ENCODE measurements around the gene BCL6.

BCL6 gene

GRCh38 chr3:187738331-187739093 is 6.8 kb downstream of the BCL6 start:
- DNase-seq (ENCODE audit: low read depth): peak; percentile 79

GRCh38 chr3:187738071-187738330 is 7.3 kb downstream of the BCL6 start:
- no peak for DNase-seq (ENCODE audit: low read depth)

DNA sequence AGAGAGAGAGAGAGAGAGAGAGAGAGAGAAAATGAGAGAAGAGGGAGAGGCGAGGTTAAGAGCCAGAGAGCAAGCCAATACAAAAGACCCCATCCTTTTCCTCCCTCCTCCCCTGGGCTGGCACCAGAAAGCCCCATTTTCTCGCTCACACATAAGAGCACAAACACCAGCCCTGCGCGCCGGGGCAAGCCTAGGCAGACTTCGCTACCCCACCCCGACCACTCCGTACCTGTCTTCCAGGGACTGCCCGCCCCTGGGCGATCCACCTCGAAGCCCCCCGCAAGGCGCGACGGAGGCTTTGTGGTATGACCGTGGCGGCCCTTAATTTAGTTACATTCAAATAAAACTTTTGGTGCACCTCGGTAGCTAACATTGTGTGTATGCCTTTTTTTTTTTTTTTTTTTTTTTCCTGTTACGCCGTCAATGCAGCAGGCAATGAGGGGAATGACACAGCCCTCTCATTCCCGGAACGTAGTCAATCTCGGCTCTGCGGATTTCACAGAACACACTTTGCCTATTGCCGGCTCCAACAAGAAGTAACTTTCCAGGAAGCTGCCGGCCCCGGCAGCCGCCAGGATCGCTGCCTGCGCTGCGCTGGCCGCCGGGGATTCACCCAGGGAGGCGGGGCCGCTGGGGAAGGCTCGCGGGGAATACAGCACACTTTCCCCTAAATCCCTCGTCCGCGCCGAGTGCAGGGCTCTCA is 7.7 kb downstream of the BCL6 start:
- DNase-seq (ENCODE audit: low read depth): no peak

DNA sequence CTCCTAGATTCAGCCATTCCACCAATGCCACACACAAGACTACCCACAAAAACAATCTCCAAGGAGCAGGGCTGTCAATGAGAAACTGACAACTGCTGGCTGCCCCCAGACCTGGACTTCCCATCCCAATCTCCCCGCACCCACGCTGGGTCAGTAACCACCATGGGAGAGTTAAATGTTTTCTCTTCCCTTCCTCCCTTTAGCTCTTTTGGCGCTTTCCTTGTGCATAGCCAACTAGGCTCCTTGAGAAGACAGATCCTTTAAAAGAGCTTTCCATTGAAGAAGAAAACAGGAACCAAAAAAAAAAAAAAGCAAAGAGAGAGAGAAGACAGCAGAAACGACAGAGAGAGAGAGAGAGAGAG is 8.3 kb downstream of the BCL6 start:
- no peak for DNase-seq (ENCODE audit: low read depth)

GRCh38 chr3:187736418-187736871 is 8.8 kb downstream of the BCL6 start:
- DNase-seq (ENCODE audit: low read depth): no peak

GRCh38 chr3:187735837-187736236 is 9.4 kb downstream of the BCL6 start:
- no peak for DNase-seq (ENCODE audit: low read depth)

GRCh38 chr3:187735383-187735782 is 9.9 kb downstream of the BCL6 start:
- no peak for DNase-seq (ENCODE audit: low read depth)

DNA sequence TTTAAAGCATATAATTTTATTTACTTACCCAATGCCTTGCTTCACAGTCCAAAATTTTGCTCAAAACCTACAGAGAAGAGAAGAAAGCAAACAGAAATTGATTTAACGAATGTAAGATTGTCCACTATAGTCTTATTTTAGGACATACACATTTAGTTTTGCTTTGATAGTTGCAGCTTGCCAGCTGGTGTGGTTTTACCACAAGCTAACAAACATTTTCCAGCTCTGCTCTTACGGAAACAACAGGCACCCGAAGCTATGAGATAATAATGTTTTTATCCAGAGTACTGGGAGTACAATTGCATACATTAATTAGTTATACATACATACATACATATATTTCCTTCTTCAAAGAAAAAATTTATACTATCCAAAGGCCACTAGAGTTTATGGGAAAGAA is 10.4 kb downstream of the BCL6 start:
- no peak for DNase-seq (ENCODE audit: low read depth)

- DNase-seq (ENCODE audit: low read depth): no peak
These were observed 11.9 kb downstream of the BCL6 start for GRCh38 chr3:187733371-187733770.

DNA sequence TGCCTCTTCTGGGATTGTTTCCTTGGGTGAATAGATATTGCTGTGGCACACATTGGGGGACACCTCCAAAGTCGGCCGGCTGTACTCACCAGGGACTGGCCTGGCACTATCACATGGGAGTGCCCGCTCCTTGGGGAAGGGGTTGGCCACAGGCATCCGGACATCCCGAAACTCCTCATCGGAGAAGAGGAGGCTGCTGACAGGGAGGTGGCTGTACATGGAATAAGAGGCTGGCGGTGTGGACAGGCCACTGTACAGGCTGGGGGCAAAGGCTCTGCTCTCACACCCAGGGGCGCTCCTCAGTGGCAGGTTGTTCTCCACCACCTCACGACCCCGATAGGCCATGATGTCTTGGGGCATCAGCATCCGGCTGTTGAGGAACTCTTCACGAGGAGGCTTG is 15.7 kb downstream of the BCL6 start:
- no peak for DNase-seq (ENCODE audit: low read depth)

GRCh38 chr3:187728940-187729583 is 16.2 kb downstream of the BCL6 start:
- no peak for DNase-seq (ENCODE audit: low read depth)

- no peak for DNase-seq (ENCODE audit: low read depth)
These were observed 17.0 kb downstream of the BCL6 start for GRCh38 chr3:187728248-187728647.

DNA sequence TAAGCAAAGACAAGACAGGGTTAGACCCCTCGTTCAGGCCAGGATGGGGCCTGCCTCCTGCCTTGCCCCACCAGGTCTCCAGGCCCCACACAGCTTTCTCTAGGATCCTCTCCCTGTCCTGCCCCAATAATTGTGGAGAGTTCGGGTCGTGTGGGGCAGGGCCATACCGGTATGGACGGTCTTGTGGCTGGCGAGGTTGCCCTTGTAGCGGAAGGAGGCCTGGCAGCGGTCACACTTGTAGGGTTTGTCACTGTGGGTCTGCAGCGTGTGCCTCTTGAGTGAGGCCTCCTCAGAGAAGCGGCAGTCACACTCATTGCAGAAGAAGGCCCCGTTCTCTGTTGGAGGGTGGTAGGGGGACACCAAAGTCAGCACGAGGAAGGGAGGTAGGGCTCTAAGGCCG is 18.7 kb downstream of the BCL6 start:
- DNase-seq (ENCODE audit: low read depth): no peak

DNA sequence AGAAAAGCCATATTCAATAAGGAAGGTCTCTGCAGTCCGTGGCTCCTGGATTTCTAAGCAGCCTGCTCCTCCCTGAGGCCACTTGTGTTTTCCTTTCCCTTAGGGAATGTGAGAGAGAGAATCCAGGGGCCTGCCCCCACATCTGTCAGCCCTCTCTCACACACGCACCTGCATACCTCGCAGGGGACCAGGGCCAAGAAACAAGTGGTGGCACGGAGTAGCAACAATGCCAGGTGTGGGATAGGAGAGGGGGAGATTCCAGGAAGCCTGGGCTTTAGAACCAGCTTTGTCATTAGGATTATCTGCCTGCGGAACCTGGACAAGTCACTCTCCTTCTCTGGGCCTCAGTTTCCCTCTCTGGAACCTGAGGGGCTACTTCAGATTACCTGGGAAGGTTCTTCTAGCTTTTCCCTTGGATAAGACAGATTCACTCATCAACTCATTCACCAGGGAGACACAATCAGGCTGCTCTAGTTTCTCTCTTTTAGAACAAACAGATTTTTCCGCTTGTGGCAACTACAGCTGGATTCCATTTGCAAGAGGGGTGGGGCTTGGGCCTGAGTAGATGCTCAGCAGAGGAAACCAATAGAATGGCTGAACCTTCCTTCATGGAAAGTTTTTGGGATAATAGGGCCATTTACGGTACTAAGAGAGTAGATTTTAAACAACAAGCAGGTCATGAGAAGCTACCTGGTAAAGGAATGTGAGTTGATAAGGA is 19.5 kb downstream of the BCL6 start:
- no peak for DNase-seq (ENCODE audit: low read depth)

DNA sequence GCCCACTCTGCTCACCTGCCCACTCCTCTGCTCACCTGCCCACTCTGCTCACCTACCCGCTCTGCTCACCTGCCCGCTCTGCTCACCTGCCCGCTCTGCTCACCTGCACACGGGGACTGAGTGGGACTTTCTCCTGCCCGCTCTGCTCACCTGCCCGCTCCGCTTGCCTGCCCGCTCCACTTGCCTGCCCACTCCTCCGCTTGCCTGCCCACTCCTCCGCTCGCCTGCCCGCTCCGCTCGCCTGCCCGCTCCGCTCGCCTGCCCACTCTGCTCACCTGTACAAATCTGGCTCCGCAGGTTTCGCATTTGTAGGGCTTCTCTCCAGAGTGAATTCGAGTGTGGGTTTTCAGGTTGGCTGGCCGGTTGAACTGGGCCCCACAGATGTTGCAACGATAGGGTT is 20.0 kb downstream of the BCL6 start:
- DNase-seq (ENCODE audit: low read depth): no peak

DNA sequence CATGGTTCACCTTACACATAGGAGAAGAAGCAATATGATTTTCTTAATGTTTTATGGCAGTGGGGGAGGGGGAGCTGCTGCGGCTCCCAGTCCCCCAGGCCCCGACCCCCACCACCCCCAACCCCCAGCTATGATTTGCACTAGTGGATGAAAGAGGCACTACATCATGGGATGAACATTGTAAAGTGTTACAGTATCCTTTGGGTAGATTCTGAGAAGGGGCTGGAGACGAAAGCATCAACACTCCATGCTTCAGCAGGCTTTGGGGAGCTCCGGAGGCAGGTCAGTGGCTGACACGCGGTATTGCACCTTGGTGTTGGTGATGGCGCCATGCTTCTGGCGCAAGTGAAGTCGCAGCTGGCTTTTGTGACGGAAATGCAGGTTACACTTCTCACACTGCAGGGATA is 23.1 kb downstream of the BCL6 start:
- DNase-seq (ENCODE audit: low read depth): no peak

- no peak for DNase-seq (ENCODE audit: low read depth)
These were observed 24.2 kb downstream of the BCL6 start for GRCh38 chr3:187721055-187721454.

- DNase-seq (ENCODE audit: low read depth): no peak
These were observed 25.0 kb downstream of the BCL6 start for GRCh38 chr3:187720337-187720670.

GRCh38 chr3:187719628-187720336 is 25.5 kb downstream of the BCL6 start:
- DNase-seq (ENCODE audit: low read depth): no peak

- no peak for DNase-seq (ENCODE audit: low read depth)
These were observed 26.5 kb downstream of the BCL6 start for GRCh38 chr3:187718802-187719201.

GRCh38 chr3:187717572-187717971 is 27.7 kb downstream of the BCL6 start:
- DNase-seq (ENCODE audit: low read depth): no peak

- DNase-seq (ENCODE audit: low read depth): peak; percentile 61
These were observed 30.8 kb downstream of the BCL6 start for GRCh38 chr3:187714404-187714979.
